Peyer's patch (tissue), 4 donors: ENCODE results near the gene IL1RAPL1. TPM values are rescaled to one million over a fixed set of nuclear protein-coding genes. Genes with fewer than 3 reads are reported as not detected.

Experiments
- DNase-seq, 3 donors: peaks; one replicate each; pipeline ENCODE4 v3.0.0-alpha.2; 2017 to 2019
- H3K27ac ChIP-seq, 4 donors: fragments of 200-600 bp; sonication (generic); one replicate each; pipeline ENCODE4 v1.5.1; 2016 to 2019
- H3K27me3 ChIP-seq, 2 donors: fragments of 200-600 bp; sonication (generic); one replicate each; pipeline ENCODE4 v1.5.1; 2019
- H3K36me3 ChIP-seq, 3 donors: fragments of 200-600 bp; sonication (generic); one replicate each; pipeline ENCODE4 v1.5.1; 2016 to 2019
- H3K4me1 ChIP-seq, 4 donors: fragments of 200-600 bp; sonication (generic); one replicate each; pipeline ENCODE4 v1.5.1; 2016 to 2019
- H3K4me3 ChIP-seq, 4 donors: fragments of 200-600 bp; sonication (generic); 1 replicate in 3 of 4; 2 replicates in 1 of 4; pipeline ENCODE4 v1.5.1; 2016 to 2019; ENCODE audit warnings: mild to moderate bottlenecking in 1 of 4
- H3K9me3 ChIP-seq, 4 donors: fragments of 200-600 bp; sonication (generic); one replicate each; pipeline ENCODE4 v1.5.1; 2016 to 2019; ENCODE audit warnings: mild to moderate bottlenecking in 1 of 4
- POLR2A ChIP-seq, 2 donors: fragments of 450-650 bp; IDR thresholded peaks; one replicate each; pipeline ENCODE4 v1.5.1; 2017; ENCODE audit warnings: antibody characterized with exemption in 2 of 2, mild to moderate bottlenecking in 2 of 2, moderate library complexity in 2 of 2
- small RNA-seq, 2 donors: library from RNA; depleted of rRNA; stranded (forward); fragments of <200 nt; gene quantifications; one replicate each; pipeline ENCODE3, GENCODE V24; 2016
- total RNA-seq, 4 donors: library from RNA; depleted of rRNA; stranded (reverse); fragments of >200 nt; gene quantifications; one replicate each; pipeline ENCODE4 v1.1.0, GENCODE V29; 2016
- TF ChIP-seq, protein P1 (sequence below), 6 experiments: fragments of 450-650 bp in 4 of 6; fragments of 200-600 bp in 2 of 6; sonication (generic) in 1 of 6; IDR thresholded peaks; one replicate each; pipeline ENCODE4 v1.5.1; 2017 to 2019; ENCODE audit warnings: antibody characterized with exemption in 6 of 6, mild to moderate bottlenecking in 3 of 6, moderate library complexity in 1 of 6

IL1RAPL1 gene
- total RNA-seq, 4 donors from 2014 or later = not detected

DNA sequence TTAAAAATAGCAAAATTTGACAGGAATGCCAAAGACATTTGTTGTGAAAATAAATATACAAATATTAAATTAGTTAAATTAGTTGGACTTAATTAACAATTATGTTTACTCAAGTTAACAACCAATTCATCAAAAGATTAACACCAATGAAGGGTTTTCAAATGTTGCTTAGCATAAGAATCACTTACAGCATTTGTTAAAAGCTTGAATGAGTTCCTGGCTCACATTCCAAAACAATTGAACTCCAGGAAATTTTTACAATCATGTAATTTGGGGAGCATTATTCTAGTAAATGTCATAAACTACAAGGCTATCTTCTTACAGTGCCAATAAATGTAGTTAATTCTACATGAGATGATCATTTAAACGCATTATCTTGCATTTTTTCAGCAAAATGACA is 1378.4 kb downstream of the IL1RAPL1 start:
- H3K4me1 ChIP-seq = no peaks in the 10 kb centered on the region
- TF ChIP-seq, protein P1, sequence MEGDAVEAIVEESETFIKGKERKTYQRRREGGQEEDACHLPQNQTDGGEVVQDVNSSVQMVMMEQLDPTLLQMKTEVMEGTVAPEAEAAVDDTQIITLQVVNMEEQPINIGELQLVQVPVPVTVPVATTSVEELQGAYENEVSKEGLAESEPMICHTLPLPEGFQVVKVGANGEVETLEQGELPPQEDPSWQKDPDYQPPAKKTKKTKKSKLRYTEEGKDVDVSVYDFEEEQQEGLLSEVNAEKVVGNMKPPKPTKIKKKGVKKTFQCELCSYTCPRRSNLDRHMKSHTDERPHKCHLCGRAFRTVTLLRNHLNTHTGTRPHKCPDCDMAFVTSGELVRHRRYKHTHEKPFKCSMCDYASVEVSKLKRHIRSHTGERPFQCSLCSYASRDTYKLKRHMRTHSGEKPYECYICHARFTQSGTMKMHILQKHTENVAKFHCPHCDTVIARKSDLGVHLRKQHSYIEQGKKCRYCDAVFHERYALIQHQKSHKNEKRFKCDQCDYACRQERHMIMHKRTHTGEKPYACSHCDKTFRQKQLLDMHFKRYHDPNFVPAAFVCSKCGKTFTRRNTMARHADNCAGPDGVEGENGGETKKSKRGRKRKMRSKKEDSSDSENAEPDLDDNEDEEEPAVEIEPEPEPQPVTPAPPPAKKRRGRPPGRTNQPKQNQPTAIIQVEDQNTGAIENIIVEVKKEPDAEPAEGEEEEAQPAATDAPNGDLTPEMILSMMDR (IDR thresholded peaks at IDR 0.05) = no peak
- no peak for TF ChIP-seq POLR2A (IDR thresholded peaks at IDR 0.05)
- H3K4me3 ChIP-seq = no peak overlapping the region
- no peaks in the 10 kb centered on the region for H3K9me3 ChIP-seq
- no peak for DNase-seq
- no peak overlapping the region for H3K27ac ChIP-seq
- no peaks in the 10 kb centered on the region for H3K27me3 ChIP-seq
- no peaks in the 10 kb centered on the region for H3K36me3 ChIP-seq

DNA sequence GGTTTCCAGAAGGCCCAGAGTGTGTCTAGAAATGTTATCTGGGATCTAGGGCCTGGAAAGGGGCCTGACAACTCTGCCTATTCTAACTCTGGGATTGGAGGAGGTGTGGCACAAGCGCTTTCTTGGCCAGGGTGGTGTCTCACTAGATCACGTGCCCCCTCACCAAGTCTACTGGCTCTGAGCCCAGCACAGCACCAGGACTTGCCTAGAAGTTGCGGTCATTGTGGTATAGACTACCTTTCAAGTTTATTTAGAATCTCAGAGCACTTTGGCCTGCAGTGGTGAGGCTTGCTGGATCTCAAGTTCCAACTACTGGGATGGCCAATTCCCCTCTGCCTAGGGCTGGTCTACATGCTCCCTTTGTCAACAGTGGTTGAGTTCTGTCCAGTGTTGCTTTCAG is 1404.8 kb downstream of the IL1RAPL1 start:
- no peaks in the 10 kb centered on the region for H3K4me1 ChIP-seq
- H3K4me3 ChIP-seq = no peak overlapping the region
- H3K27me3 ChIP-seq = no peaks in the 10 kb centered on the region
- H3K27ac ChIP-seq = no peak overlapping the region
- no peaks in the 10 kb centered on the region for H3K9me3 ChIP-seq
- TF ChIP-seq, protein P1 (IDR thresholded peaks at IDR 0.05) = no peak
- no peak for TF ChIP-seq POLR2A (IDR thresholded peaks at IDR 0.05)
- no peak for DNase-seq
- H3K36me3 ChIP-seq = no peaks in the 10 kb centered on the region

DNA sequence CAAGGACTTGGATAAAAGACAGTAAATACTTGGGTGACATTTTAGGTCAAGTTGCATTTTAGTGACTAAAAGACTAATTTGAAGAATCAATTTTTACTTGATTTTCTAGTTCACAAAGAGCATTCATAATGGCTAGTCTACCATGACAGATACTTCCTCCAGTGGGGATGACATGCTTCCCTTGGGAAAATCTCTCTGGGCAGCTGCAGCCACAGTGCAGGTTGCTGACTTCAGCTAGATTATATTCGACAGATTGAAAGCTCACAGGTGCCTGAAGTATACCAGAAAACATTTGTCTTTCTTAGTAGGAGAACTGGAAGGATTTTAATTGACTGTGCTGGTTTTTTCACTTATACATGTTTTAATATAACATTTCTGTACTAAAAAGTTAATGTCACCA is 1418.6 kb downstream of the IL1RAPL1 start:
- Histone ChIP-seq H3K9me3 (no peaks in the 10 kb centered on the region), H3K4me3 (no peak overlapping the region), H3K27me3 (no peaks in the 10 kb centered on the region), H3K27ac (no peak overlapping the region), H3K4me1 (no peaks in the 10 kb centered on the region), H3K36me3 (no peaks in the 10 kb centered on the region)
- DNase-seq = no peak
- TF ChIP-seq, protein P1 (IDR thresholded peaks at IDR 0.05) = no peak
- TF ChIP-seq POLR2A (IDR thresholded peaks at IDR 0.05) = no peak

Small RNAs within 50 kb of the gene (small RNA-seq; reads per million reads assigned to genes)
- gene MIR4666B (0 reads per million in 2 donors), gene RF00284 (0 reads per million in 2 donors), gene RNA5SP500 (2.4 to 4.2 reads per million in 2 donors)
